Measurements from ENCODE around the gene TSPAN3.
A peak's percentile ranks its signal among the peaks of the same experiment; 100 is the strongest.

The TSPAN3 gene

GRCh38 chr15:77083381-77084160 lies 12.7 kb upstream of the TSPAN3 start:
- peak; percentile 51 to 56 for DNase-seq

DNA sequence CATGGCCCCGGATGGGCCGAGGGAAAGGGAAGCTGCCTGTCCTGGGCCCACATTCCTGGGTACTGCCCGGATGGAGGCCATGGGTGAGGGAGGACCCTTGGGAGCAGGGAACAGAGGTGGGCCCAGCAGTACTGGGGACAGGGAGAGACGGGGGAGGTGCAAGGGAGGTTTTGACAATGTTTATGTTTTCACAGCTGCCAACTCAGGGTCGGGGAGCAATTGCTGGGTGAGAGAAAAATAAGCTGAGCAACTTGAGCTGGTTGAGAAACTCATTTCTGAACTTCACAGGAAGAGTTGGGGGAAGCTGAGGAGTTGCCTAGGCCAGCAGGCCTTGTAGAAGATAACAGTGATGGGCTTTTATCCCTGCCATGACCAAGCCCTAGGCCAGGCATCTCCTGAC lies 11.1 kb upstream of the TSPAN3 start:
- DNase-seq = no peak

- no peak for DNase-seq
These were observed 5.5 kb upstream of the TSPAN3 start for GRCh38 chr15:77076323-77076915.

DNA sequence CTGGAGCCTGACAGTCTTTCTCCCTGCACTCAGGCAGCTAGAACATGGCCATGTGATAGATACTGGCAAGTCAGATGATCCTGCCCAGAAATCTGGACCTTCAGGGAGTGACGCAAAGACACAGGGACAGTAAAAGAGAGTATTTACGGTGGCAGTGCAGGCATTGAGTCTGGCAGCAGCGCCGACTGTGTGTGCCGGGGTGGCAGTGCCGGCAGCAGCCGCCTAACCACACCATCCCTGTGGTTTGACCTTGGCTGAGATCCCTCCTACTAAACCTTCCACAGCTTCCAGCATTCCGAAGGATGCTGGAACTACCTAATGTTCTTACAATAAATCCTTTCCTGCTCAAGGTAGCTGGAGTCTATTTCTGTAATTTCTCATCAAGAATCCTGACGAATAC lies 4.6 kb upstream of the TSPAN3 start:
- DNase-seq = no peak

- no peak for DNase-seq
These were observed 3.4 kb upstream of the TSPAN3 start for GRCh38 chr15:77074350-77074749.

- DNase-seq = no peak
These were observed 655 bp upstream of the TSPAN3 start for GRCh38 chr15:77071305-77072223.

DNA sequence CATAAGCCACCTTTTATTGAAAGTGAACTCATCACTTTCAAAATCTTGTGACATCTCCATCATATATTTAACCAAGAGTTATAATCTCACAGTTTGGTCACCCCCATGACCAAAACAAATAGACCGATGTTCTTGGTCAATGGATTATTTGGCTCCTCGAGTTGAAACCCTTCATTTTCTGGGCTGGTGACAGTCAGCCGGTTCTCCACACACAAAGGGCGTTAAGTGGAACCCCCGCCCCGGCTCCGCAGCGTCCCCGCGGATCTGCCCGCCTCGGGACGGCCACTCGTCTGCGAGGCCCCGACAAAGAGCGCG lies 772 bp downstream of the TSPAN3 start:
- no peak for DNase-seq

- DNase-seq = no peak
These were observed 1.3 kb downstream of the TSPAN3 start for GRCh38 chr15:77069521-77070121.

DNA sequence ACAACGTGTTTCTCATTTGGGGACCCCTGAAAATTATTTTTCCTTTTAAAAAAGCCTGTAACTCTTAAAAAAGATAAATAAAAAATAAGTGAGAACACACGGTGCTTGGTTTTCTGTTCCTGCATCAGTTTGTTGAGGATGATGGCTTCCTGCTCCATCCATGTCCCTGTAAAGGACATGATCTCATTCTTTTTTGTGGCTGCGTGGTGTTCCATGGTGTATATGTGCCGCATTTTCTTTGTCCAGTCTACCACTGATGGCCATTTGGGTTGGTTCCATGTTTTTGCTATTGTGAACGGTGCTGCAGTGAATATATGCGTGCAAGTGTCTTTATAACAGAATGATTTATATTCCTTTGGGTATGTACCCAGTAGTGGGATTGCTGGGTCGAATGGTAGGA lies 2.3 kb downstream of the TSPAN3 start:
- no peak for DNase-seq

- no peak for DNase-seq
These were observed 3.1 kb downstream of the TSPAN3 start for GRCh38 chr15:77067691-77068367.

DNA sequence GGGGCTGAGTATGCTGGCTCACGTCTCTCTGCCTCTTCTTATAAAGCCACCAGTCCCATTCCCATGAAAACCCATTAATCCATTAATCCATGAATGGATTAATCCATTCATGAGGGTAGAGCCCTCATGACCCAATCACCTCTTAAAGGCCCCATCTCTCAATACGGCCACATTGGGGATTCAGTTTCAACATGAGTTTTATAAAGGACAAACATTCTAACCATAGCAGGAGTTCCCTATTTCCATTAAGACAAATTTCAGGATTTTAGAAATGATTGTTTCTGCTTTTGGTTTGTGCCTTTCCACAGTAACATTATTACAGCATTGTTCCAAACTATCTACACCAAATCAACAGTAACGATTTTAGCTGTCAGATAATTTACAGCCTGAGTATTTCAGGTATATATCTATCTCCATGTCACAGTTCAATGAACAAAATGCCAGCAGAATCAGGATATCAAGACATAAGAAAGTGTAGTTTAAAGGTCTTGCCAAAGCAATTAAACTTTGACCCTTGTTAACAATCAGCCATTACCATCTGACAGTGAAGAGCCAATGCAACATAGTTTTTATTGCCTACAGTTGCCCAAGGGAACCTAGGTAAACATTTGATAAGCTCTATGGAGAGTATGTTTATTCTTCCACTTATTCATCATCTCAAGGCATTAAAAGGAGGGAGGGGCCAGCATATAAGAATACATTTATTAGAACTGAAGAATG lies 3.8 kb downstream of the TSPAN3 start:
- no peak for DNase-seq

GRCh38 chr15:77064539-77065308 lies 6.2 kb downstream of the TSPAN3 start:
- no peak for DNase-seq

- DNase-seq = no peak
These were observed 6.8 kb downstream of the TSPAN3 start for GRCh38 chr15:77064063-77064462.

GRCh38 chr15:77063249-77063648 lies 7.7 kb downstream of the TSPAN3 start:
- no peak for DNase-seq

- DNase-seq = no peak
These were observed 10.4 kb downstream of the TSPAN3 start for GRCh38 chr15:77060546-77060945.

DNA sequence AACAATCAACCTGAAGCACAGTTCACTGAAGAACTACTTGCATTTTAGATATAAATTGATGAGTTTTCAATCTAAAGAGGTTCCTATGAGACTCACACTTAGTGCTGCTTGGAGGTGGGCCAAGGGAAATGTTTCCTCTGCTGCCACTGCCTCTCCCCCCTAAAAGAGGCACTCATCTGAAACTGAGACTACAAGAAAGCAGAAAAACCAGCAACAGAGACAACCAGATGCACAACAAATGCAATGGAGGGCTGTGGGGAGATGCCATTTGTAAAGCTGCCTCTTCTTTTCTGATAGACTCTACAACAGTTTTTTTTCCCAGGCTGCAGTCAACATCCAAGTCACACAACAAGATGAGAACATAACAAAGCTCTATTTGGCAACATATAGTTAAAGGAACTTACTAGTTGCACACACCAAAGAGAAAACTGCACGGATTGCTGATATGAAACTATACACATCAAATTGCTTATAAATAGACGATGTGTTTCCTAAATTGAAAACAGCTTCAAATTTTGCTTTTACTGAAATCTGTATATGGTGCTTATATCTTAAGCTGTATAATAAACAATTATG lies 11.0 kb downstream of the TSPAN3 start:
- no peak for DNase-seq

GRCh38 chr15:77058468-77058867 lies 12.4 kb downstream of the TSPAN3 start:
- DNase-seq = no peak

DNA sequence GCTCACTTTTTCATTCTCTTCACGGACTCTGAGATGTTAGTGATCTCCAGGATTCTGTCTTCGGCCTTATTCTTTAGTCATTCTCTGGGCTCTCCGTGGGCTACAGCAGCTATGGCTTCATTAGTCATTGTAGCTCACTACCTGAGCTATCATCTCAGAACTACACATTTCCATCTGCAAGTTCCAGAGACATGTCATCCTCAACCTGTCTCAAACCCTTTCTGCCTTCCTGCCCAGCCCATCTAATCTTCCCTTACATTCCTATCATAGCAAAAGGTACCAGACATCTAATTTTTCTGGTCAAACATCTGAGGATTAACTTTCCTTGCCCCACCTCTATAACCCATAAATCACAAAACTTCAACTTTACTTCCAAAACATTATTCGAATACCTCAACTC lies 13.2 kb downstream of the TSPAN3 start:
- DNase-seq = no peak

- no peak for DNase-seq
These were observed 13.8 kb downstream of the TSPAN3 start for GRCh38 chr15:77057072-77057471.

DNA sequence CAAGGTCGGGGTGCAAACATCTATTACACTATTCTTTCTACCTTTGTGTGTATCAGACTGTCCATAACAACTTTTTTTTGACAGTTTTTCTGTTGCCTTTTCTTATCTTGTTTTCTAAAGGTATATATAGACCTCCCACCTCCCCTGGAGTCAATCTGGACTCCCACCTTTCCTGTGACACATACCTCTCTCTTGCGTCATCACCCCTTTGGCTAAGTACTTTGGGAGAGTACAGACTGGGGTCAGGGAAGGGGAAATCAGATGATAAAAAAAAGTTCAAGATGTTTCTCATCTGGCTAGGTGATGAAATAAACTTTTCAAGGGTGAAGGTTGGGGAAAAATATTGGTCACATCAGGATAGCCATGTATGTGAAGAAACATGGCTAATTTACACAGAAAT lies 17.2 kb downstream of the TSPAN3 start:
- DNase-seq = no peak

GRCh38 chr15:77052556-77052955 lies 18.4 kb downstream of the TSPAN3 start:
- no peak for DNase-seq
